PC-9 (cell line): ENCODE results near the gene SH3GL1. TPM values are rescaled to one million over a fixed set of nuclear protein-coding genes. Genes with fewer than 3 reads are reported as not detected.
A peak's percentile ranks its signal among the peaks of the same experiment; 100 is the strongest.

ENCODE experiments used
- BruUV-seq: library from RNA; stranded (reverse); fragments of 400-500 nt; replicated peaks from 2 replicates; lab custom pipeline; 2021; lab: Mats Ljungman, UMichigan
- CTCF ChIA-PET: fragments of 300-600 bp; sonication (Branson Sonifier 250); formaldehyde crosslinking; loops from one replicate; lab custom pipeline; 2022; ENCODE audit warnings: antibody characterized with exemption; lab: Charles Lee
- POLR2A ChIA-PET: fragments of 300-600 bp; sonication (Branson Sonifier 250); formaldehyde crosslinking; loops from one replicate; lab custom pipeline; 2022; ENCODE audit warnings: antibody characterized with exemption; ENCODE audit not compliant: unreplicated experiment; lab: Charles Lee
- DNase-seq, 2 experiments: peaks; one replicate each; pipeline versions ENCODE4 v3.0.0 to v3.0.0-alpha.2; 2015 to 2022; ENCODE audit warnings: mixed read lengths in 1 of 2
- H2AFZ ChIP-seq: fragments of 200-600 bp; sonication (generic); 2 replicates; pipeline ENCODE4 v1.8.1; 2017; ENCODE audit warnings: antibody characterized with exemption
- H3F3A ChIP-seq: fragments of 200-600 bp; sonication (generic); 2 replicates; pipeline ENCODE4 v1.8.1; 2017; ENCODE audit warnings: antibody characterized with exemption, mild to moderate bottlenecking, low read depth; ENCODE audit not compliant: insufficient read depth
- H3K27ac ChIP-seq: fragments of 200-600 bp; sonication (generic); 2 replicates; pipeline ENCODE4 v1.6.1; 2016; ENCODE audit warnings: mixed run types
- H3K27me3 ChIP-seq: fragments of 200-600 bp; sonication (generic); 2 replicates; pipeline ENCODE4 v1.6.1; 2016; ENCODE audit warnings: low read depth, mixed run types; ENCODE audit not compliant: insufficient read depth
- H3K36me3 ChIP-seq: fragments of 200-600 bp; sonication (generic); 2 replicates; pipeline ENCODE4 v1.6.1; 2016; ENCODE audit warnings: low read depth, mixed run types
- H3K4me1 ChIP-seq: fragments of 200-600 bp; sonication (generic); replicated peaks from 2 replicates; pipeline ENCODE4 v1.6.1; 2016; ENCODE audit warnings: mixed run types; ENCODE audit not compliant: insufficient read depth
- H3K4me2 ChIP-seq: fragments of 200-600 bp; sonication (generic); 2 replicates; pipeline ENCODE4 v1.6.1; 2017; ENCODE audit warnings: mixed run types
- H3K4me3 ChIP-seq: fragments of 200-600 bp; sonication (generic); 2 replicates; pipeline ENCODE4 v1.6.1; 2016; ENCODE audit warnings: mixed run types
- H3K79me2 ChIP-seq: fragments of 200-600 bp; sonication (generic); 2 replicates; pipeline ENCODE4 v1.6.1; 2017; ENCODE audit warnings: low read depth, mixed run types
- H3K9me2 ChIP-seq: fragments of 200-600 bp; sonication (generic); 2 replicates; pipeline ENCODE4 v1.8.1; 2017; ENCODE audit warnings: mild to moderate bottlenecking; ENCODE audit not compliant: insufficient read depth
- H3K9me3 ChIP-seq: fragments of 200-600 bp; sonication (generic); 2 replicates; pipeline ENCODE4 v1.8.1; 2016; ENCODE audit warnings: low read depth; ENCODE audit not compliant: insufficient read depth
- H4K20me1 ChIP-seq: fragments of 200-600 bp; sonication (generic); 2 replicates; pipeline ENCODE4 v1.8.1; 2017; ENCODE audit not compliant: insufficient read depth
- EZH2 ChIP-seq: fragments of 200-600 bp; sonication (generic); IDR thresholded peaks from 2 replicates; pipeline ENCODE4 v1.8.0; 2017; ENCODE audit warnings: antibody characterized with exemption, low read depth
- intact Hi-C: fragments of 100-400 bp; cut with micrococcal nuclease; formaldehyde crosslinking; loops from one replicate; pipeline ENCODE4 v1.10.0; 2022; ENCODE audit not compliant: unreplicated experiment
- total RNA-seq: library from RNA; stranded (reverse); gene quantifications from 2 replicates; pipeline ENCODE4 v1.2.3, GENCODE V29; 2021
- TF ChIP-seq, protein P1 (sequence below): fragments of 200-600 bp; sonication (generic); conservative IDR thresholded peaks from 2 replicates; pipeline ENCODE4 v1.6.1; 2017; ENCODE audit warnings: mixed run types, antibody characterized with exemption, mild to moderate bottlenecking, moderate library complexity

The SH3GL1 gene
- total RNA-seq, 1 experiment from 2014 or later = 49.2 TPM

DNA sequence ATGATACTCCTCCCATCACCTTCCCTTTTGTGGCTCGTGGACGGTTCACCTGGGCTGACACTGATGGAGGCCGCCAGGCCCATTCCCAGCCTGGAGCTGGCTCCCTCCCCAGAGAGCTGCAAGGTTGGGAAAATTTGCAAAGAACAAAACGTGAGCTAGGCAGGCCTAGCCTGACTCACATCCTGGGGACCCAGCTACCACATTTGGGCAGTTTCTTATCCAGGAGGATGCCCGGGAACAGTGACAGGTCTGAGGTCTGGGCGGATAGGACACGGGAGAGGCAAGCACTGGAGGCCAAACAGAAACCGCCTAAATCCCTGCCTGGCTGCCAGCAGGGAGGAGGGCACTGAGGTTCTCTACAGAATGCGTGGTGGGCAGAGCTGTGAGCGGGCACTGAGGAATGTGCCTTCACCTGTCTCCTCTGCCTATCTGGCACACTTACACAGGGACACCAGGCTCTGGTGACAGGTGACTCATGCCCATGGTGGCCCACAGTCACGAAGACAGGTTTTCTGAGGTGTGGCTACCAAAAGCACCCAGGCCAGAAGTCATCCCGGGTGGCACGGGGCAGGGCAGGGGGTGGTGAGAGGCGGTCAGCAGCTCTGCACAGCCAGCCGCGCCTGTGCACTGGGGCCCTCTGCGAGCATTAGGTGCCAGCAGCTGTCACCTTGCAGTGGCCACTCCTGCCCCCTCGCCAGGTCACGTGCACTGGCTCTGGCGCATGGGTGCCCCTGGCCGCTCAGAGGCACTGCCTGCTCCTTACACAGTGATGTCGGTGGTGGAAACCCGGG, 23.2 kb downstream of the SH3GL1 start:
- H3K27me3 ChIP-seq = no peaks in the 10 kb centered on the region
- TF ChIP-seq EZH2 = no peak
- TF ChIP-seq, protein P1, sequence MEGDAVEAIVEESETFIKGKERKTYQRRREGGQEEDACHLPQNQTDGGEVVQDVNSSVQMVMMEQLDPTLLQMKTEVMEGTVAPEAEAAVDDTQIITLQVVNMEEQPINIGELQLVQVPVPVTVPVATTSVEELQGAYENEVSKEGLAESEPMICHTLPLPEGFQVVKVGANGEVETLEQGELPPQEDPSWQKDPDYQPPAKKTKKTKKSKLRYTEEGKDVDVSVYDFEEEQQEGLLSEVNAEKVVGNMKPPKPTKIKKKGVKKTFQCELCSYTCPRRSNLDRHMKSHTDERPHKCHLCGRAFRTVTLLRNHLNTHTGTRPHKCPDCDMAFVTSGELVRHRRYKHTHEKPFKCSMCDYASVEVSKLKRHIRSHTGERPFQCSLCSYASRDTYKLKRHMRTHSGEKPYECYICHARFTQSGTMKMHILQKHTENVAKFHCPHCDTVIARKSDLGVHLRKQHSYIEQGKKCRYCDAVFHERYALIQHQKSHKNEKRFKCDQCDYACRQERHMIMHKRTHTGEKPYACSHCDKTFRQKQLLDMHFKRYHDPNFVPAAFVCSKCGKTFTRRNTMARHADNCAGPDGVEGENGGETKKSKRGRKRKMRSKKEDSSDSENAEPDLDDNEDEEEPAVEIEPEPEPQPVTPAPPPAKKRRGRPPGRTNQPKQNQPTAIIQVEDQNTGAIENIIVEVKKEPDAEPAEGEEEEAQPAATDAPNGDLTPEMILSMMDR = no peak
- intact Hi-C loops = loop anchor here (5.0 to 10.0 kb wide), 2 partner anchors 348 to 390 kb away; partner anchors contain the start of genes DPP9 and EEF2
- peaks cover 30% of the 10 kb centered on the region for H3K79me2 ChIP-seq
- POLR2A ChIA-PET = no interaction called here
- H3K9me3 ChIP-seq = no peaks in the 10 kb centered on the region
- no peaks in the 10 kb centered on the region for H3K36me3 ChIP-seq
- no TSS peak for BruUV-seq
- CTCF ChIA-PET = interaction anchor here (1.0 kb wide), 1 partner anchor 25 kb away, joined by 3 read pairs; the partner anchor contains the start of gene CHAF1A
- H3K4me2 ChIP-seq = peak overlapping the region; percentile 80
- peaks cover 17% of the 10 kb centered on the region for H4K20me1 ChIP-seq
- peak overlapping the region; percentile 95 for H3K27ac ChIP-seq
- peak overlapping the region; percentile 26; the same call in 1 of the 2 replicates for H3K4me3 ChIP-seq
- DNase-seq = peak; percentile 86 to 93
- H2AFZ ChIP-seq = no peak overlapping the region
- H3F3A ChIP-seq = peaks cover 56% of the 10 kb centered on the region
- no peaks in the 10 kb centered on the region for H3K9me2 ChIP-seq
- peaks cover 68% of the 10 kb centered on the region for H3K4me1 ChIP-seq

DNA sequence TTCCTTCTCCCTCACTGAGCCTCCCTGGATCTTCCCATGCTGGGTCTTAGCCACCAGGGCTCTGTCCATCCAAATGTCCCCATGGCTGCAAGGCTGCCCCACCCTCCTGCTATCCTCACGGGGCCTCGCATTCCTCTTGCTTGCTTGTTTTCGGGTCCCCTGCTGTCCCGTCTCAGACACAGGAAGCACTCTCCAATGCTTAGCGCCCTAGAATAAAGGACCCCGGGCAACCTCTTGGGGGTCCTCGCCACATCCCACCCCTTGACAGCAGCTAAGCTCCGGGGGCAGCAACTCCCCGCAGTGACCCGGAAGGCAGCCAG, 23.7 kb downstream of the SH3GL1 start:
- peaks cover 68% of the 10 kb centered on the region for H3K4me1 ChIP-seq

DNA sequence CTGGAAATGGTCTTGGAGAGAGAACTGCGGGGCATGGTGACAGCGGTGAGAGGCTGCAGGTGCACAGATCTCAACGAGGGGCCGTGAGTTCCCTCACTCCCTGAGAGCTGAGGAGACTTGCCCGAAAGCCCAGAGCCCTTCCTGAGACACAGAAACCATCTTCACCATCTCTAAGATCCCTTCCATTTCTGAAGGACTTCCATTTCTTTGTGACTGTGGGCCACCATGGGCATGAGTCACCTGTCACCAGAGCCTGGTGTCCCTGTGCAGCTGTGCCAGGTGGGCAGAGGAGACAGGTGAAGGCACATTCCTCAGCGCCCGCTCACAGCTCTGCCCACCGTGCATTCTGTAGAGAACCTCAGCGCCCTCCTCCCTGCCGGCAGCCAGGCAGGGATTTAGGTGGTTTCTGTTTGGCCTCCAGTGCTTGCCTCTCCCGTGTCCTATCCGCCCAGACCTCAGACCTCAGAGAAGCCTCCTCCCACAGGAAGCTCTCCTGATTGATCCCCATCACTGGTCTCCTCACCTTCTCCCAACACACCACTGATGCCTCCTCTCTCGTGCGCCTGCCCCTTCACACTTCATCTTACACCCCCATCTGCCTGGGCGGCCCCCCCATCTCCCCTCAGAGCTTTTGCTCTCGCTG, 24.2 kb downstream of the SH3GL1 start:
- BruUV-seq = no TSS peak
- no peaks in the 10 kb centered on the region for H3K27me3 ChIP-seq
- ChIA-PET POLR2A (no interaction called here), CTCF (interaction anchor here (1.0 kb wide), 1 partner anchor 26 kb away, joined by 3 read pairs; the partner anchor contains the start of gene CHAF1A)
- intact Hi-C loops = loop anchor here (5.0 to 10.0 kb wide), 2 partner anchors 349 to 389 kb away; partner anchors contain the start of genes DPP9 and EEF2
- H4K20me1 ChIP-seq = peaks cover 17% of the 10 kb centered on the region
- peak overlapping the region; percentile 0; the same call in 1 of the 2 replicates for H3K4me3 ChIP-seq
- no peak for TF ChIP-seq EZH2
- TF ChIP-seq, protein P1 = no peak
- no peaks in the 10 kb centered on the region for H3K9me2 ChIP-seq
- no peak overlapping the region for H2AFZ ChIP-seq
- peaks cover 68% of the 10 kb centered on the region for H3K4me1 ChIP-seq
- peak overlapping the region; percentile 95 for H3K27ac ChIP-seq
- H3K36me3 ChIP-seq = no peaks in the 10 kb centered on the region
- H3K4me2 ChIP-seq = peak overlapping the region; percentile 80
- H3F3A ChIP-seq = peaks cover 56% of the 10 kb centered on the region
- no peaks in the 10 kb centered on the region for H3K9me3 ChIP-seq
- peaks cover 30% of the 10 kb centered on the region for H3K79me2 ChIP-seq
- peak; percentile 62 to 76 for DNase-seq

More for the DNA sequence above, 23.7 kb downstream of the SH3GL1 start:
- Histone ChIP-seq H3K9me3 (no peaks in the 10 kb centered on the region), H3K27me3 (no peaks in the 10 kb centered on the region), H3K9me2 (no peaks in the 10 kb centered on the region), H3K4me3 (peak overlapping the region; percentile 26; the same call in 1 of the 2 replicates), H3K36me3 (no peaks in the 10 kb centered on the region), H3K27ac (peak overlapping the region; percentile 95), H4K20me1 (peaks cover 17% of the 10 kb centered on the region), H3F3A (peaks cover 56% of the 10 kb centered on the region), H3K79me2 (peaks cover 30% of the 10 kb centered on the region), H3K4me2 (peak overlapping the region; percentile 80), H2AFZ (no peak overlapping the region)
- intact Hi-C loops = loop anchor here (5.0 to 10.0 kb wide), 2 partner anchors 348 to 389 kb away; partner anchors contain the start of genes DPP9 and EEF2
- ChIA-PET CTCF (interaction anchor here (1.0 kb wide), 1 partner anchor 26 kb away, joined by 3 read pairs; the partner anchor contains the start of gene CHAF1A), POLR2A (no interaction called here)
- no TSS peak for BruUV-seq
- TF ChIP-seq EZH2 = no peak
- TF ChIP-seq, protein P1 = no peak
- DNase-seq = no peak
